Adrenal gland (tissue), 19 donors: Measurements from ENCODE around the gene ZNF503. TPM values are rescaled to one million over a fixed set of nuclear protein-coding genes. Genes with fewer than 3 reads are reported as not detected.

Experiments
- DNase-seq, 7 donors: peaks; one replicate each; pipeline ENCODE4 v3.0.0-alpha.2; 2019 to 2020
- H3K27ac ChIP-seq, 5 donors: fragments of 200-600 bp; sonication (generic) in 4 of 5; 1 replicate in 3 of 5; 2 replicates in 2 of 5; pipeline versions ENCODE4 v1.5.1 to v1.8.0; 2016 to 2020; ENCODE audit warnings: mild to moderate bottlenecking in 1 of 5
- H3K27me3 ChIP-seq: fragments of 200-600 bp; 2 replicates; pipeline ENCODE4 v1.8.0; 2021
- H3K36me3 ChIP-seq, 2 donors: fragments of 200-600 bp; replicated peaks in 1 of 2; 1 replicate in 1 of 2; 2 replicates in 1 of 2; pipeline versions ENCODE4 v1.5.1 to v1.8.0; 2018 to 2022
- H3K4me1 ChIP-seq, 2 donors: fragments of 200-600 bp; replicated peaks in 1 of 2; 1 replicate in 1 of 2; 2 replicates in 1 of 2; pipeline versions ENCODE4 v1.5.1 to v1.8.0; 2018 to 2021
- H3K4me3 ChIP-seq, 4 donors: fragments of 200-600 bp; sonication (generic) in 3 of 4; one replicate each; pipeline ENCODE4 v1.5.1; 2016 to 2018
- H3K9me3 ChIP-seq, 3 donors: fragments of 200-600 bp; sonication (generic) in 1 of 3; replicated peaks in 1 of 3; 1 replicate in 2 of 3; 2 replicates in 1 of 3; pipeline versions ENCODE4 v1.5.1 to v1.8.0; 2016 to 2021
- CTCF ChIP-seq, 6 experiments: fragments of 450-650 bp in 4 of 6; fragments of 200-600 bp in 2 of 6; sonication (generic) in 1 of 6; IDR thresholded peaks; 1 replicate in 5 of 6; 2 replicates in 1 of 6; pipeline versions ENCODE4 v1.5.1 to v1.8.0; 2016 to 2021; ENCODE audit warnings: antibody characterized with exemption in 6 of 6, mild to moderate bottlenecking in 2 of 6, moderate library complexity in 1 of 6
- POLR2A ChIP-seq, 2 donors: fragments of 450-650 bp; IDR thresholded peaks; one replicate each; pipeline ENCODE4 v1.6.1; 2017; ENCODE audit warnings: antibody characterized with exemption in 2 of 2, mild to moderate bottlenecking in 2 of 2, moderate library complexity in 1 of 2
- WGBS, 4 donors: extraction: QIAGEN DNeasy Blood & Tissue Kit in 2 of 4; methylation state at CpG; one replicate each; pipeline versions ENCODE4 v1.1.5 to v1.1.7; 2013 to 2017; 5-methylcytosine and 5-hydroxymethylcytosine counted together
- intact Hi-C, 2 donors: fragments of 100-400 bp; cut with DNase I; formaldehyde crosslinking; loops; one replicate each; pipeline versions ENCODE4 v1.14.1 to v1.15.0; 2022 to 2023
- long read RNA-seq, 10 donors: library from polyadenylated mRNA in 3 of 10; unstranded in 2 of 10; stranded (forward) in 1 of 10; transcript quantifications; one replicate each; pipeline ENCODE4 v2.0.0 and lab custom pipeline, GENCODE V29; 2021 to 2026
- polyA plus RNA-seq, 3 donors: library from polyadenylated mRNA; stranded (reverse); fragments of 200-250 nt in 2 of 3; fragments of 350-450 nt in 1 of 3; fragmentation: Illumina TruSeq in 1 of 3; extraction: RNeasy Lipid Tissue Mini Kit (QIAGEN cat#74804) in 1 of 3; gene quantifications; one replicate each; pipeline ENCODE4 v1.2.3, GENCODE V29; 2013 to 2014
- total RNA-seq, 9 donors: library from RNA; depleted of rRNA in 4 of 9; stranded (reverse); fragments of >200 nt in 4 of 9; fragments of 120-200 nt in 1 of 9; fragmentation: NEBNext Ultra II Directional in 1 of 9; extraction: Animal tissue kit (Norgen Biotek cat#: 25700) in 1 of 9; gene quantifications; one replicate each; pipeline versions ENCODE4 v1.1.0 to v1.2.4, GENCODE V29; 2013 to 2023
- donor health status: healthy with polysubstance abuse.
- donor health status: Bipolar disorder and iron deficiency.
- donor health status: DM: yes; HTN: yes; CAD: no.
- donor health status: DM: no; HTN: no; CAD: no.
- donor health status: DM: no; HTN: no; CAD: no.
- donor health status: DM: yes; HTN: yes; CAD: no.

Gene ZNF503, protein sequence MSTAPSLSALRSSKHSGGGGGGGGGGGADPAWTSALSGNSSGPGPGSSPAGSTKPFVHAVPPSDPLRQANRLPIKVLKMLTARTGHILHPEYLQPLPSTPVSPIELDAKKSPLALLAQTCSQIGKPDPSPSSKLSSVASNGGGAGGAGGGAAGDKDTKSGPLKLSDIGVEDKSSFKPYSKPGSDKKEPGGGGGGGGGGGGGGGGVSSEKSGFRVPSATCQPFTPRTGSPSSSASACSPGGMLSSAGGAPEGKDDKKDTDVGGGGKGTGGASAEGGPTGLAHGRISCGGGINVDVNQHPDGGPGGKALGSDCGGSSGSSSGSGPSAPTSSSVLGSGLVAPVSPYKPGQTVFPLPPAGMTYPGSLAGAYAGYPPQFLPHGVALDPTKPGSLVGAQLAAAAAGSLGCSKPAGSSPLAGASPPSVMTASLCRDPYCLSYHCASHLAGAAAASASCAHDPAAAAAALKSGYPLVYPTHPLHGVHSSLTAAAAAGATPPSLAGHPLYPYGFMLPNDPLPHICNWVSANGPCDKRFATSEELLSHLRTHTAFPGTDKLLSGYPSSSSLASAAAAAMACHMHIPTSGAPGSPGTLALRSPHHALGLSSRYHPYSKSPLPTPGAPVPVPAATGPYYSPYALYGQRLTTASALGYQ
- total RNA-seq: 100 to 1,000 TPM in 1 of 9 donors, 10 to 100 TPM in 7, 1 to 10 TPM in 1; 5.4 to 129 (median 60.1) TPM
- 10 to 100 TPM in 2 of 3 donors, 1 to 10 TPM in 1; 6.0 to 40.7 (median 35.0) TPM for polyA plus RNA-seq
- long read RNA-seq, donor 1, transcript ZNF503-201 (2 exons, 3,347 nt): major isoform, 26 of 38 reads
- long read RNA-seq, donor 1, partial matches to known transcripts: 7 of 38 reads
- long read RNA-seq, donor 1, other reads (novel, unspliced or antisense): 5 of 38 reads
- long read RNA-seq, donor 2, transcript ZNF503-201 (2 exons, 3,347 nt): major isoform, 14 of 14 reads
- long read RNA-seq, donor 2, partial matches to known transcripts: 0 of 14 reads
- long read RNA-seq, donor 2, other reads (novel, unspliced or antisense): 0 of 14 reads
- long read RNA-seq, donor 3, transcript ZNF503-201 (2 exons, 3,347 nt): major isoform, 8 of 8 reads
- long read RNA-seq, donor 3, partial matches to known transcripts: 0 of 8 reads
- long read RNA-seq, donor 3, other reads (novel, unspliced or antisense): 0 of 8 reads
- long read RNA-seq, donor 4, partial matches to known transcripts: 0 of 1 reads
- long read RNA-seq, donor 4, other reads (novel, unspliced or antisense): 1 of 1 reads
- long read RNA-seq, donor 5, transcript ZNF503-201 (2 exons, 3,347 nt): major isoform, 125 of 153 reads
- long read RNA-seq, donor 5, partial matches to known transcripts: 0 of 153 reads
- long read RNA-seq, donor 5, other reads (novel, unspliced or antisense): 28 of 153 reads
- long read RNA-seq, donor 6, partial matches to known transcripts: 0 of 1 reads
- long read RNA-seq, donor 6, other reads (novel, unspliced or antisense): 1 of 1 reads
- long read RNA-seq, donor 7, transcript ZNF503-201 (2 exons, 3,347 nt): major isoform, 7 of 7 reads
- long read RNA-seq, donor 7, partial matches to known transcripts: 0 of 7 reads
- long read RNA-seq, donor 7, other reads (novel, unspliced or antisense): 0 of 7 reads
- long read RNA-seq, donor 8, transcript ZNF503-201 (2 exons, 3,347 nt): major isoform, 60 of 60 reads
- long read RNA-seq, donor 8, partial matches to known transcripts: 0 of 60 reads
- long read RNA-seq, donor 8, other reads (novel, unspliced or antisense): 0 of 60 reads
- long read RNA-seq, donor 9, transcript ZNF503-201 (2 exons, 3,347 nt): major isoform, 8 of 8 reads
- long read RNA-seq, donor 9, partial matches to known transcripts: 0 of 8 reads
- long read RNA-seq, donor 9, other reads (novel, unspliced or antisense): 0 of 8 reads
- long read RNA-seq, donor 10, transcript ZNF503-201 (2 exons, 3,347 nt): major isoform, 8 of 8 reads
- long read RNA-seq, donor 10, partial matches to known transcripts: 0 of 8 reads
- long read RNA-seq, donor 10, other reads (novel, unspliced or antisense): 0 of 8 reads

GRCh38 chr10:75401569-75402485 is at the start of gene ZNF503:
TSS of gene ZNF503 (minus strand) at chr10:75401764. CDS start at chr10:75401419, 345 bp downstream.
- H3K4me1 ChIP-seq: peaks cover 0 to 24% of the 10 kb centered on the region in 2 donors
- WGBS, 4 donors: 0 to 1% (median 0%) methylated on average over 33 to 88 of the region's 88 CpGs
- intact Hi-C loops: loop anchor here (5.0 to 10.0 kb wide), 8 partner anchors 63 to 685 kb away; no protein-coding TSS in a partner anchor

DNA sequence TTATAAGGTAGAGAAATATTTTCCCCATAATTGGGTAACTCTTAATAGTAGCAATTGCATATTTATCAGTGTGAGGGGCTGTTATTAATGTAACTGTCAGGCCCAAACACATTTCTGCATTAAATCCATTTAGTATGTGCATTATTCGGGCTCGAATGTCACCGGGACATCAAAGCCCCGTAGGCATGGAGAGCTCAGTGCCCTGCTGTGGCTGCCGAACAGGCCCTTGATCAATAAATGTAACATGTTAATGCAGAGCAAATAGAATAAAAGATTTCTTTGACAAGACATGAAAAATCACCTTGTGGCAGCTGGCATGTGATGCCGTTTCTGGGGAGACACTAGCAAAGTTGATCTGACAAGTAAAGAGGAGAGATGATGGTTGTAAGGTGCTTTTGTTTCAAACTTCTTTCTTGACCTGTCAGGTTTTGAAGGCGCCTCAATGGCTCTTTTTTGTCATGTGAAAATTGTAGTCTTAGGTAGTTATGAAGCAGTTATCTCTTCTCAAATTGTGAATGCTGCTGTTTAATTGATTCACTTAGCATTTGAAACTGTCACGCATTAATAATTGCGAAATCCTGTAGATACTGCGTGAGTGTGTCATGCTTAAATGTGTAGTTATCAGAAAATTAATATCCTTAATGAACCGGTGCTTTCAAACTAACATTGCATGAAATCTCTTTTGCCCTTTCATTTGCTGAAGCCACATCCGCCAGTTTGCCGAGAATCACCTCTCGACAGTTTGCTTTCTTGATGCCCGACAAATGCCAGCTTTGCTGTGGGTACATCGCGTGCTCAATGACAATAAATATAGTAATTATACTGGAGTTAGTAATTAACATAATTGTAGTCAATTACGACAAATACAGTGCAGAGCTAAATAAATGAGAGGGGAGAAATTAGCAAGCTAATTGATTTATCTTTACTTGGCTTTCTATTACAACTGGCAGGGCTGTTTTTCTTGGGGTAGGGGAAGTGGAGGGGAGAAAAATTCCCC is 49.4 kb upstream of the ZNF503 start:
- 83 to 85% (median 84%) methylated on average over 18 of the region's 18 CpGs for WGBS, 4 donors

More at GRCh38 chr10:75401569-75402485, at the start of gene ZNF503:
- H3K27ac ChIP-seq: peak within 1 kb of the TSS; percentile 92 to 99 (median 95)
- peak within 1 kb of the TSS; percentile 72 to 99 (median 85) for H3K4me3 ChIP-seq
- peaks cover 0 to 19% of the 10 kb centered on the region in 2 donors for H3K36me3 ChIP-seq
- peak; percentile 96 to 99 (median 98) for DNase-seq
- peak; percentile 96 for TF ChIP-seq POLR2A (IDR thresholded peaks at IDR 0.05)
- peak in 5 of 6 experiments; percentile 16 to 61 (median 53) for TF ChIP-seq CTCF (IDR thresholded peaks at IDR 0.05)
- H3K9me3 ChIP-seq: no peaks in the 10 kb centered on the region
- H3K27me3 ChIP-seq: no peaks in the 10 kb centered on the region

More for the DNA sequence above, 49.4 kb upstream of the ZNF503 start:
- Histone ChIP-seq H3K9me3 (no peaks in the 10 kb centered on the region), H3K27me3 (no peaks in the 10 kb centered on the region), H3K4me3 (no peak overlapping the region), H3K36me3 (peaks cover 0 to 6% of the 10 kb centered on the region in 2 donors), H3K27ac (peak overlapping the region in 1 of 5 donors; percentile 8), H3K4me1 (peaks cover 16 to 36% of the 10 kb centered on the region in 2 donors)
- DNase-seq: peak in 1 of 7 donors; percentile 35
- no peak for TF ChIP-seq CTCF (IDR thresholded peaks at IDR 0.05)
- intact Hi-C loops: no loop called here
